Hepatocyte (in vitro differentiated cells): ENCODE data around the gene PTRHD1. TPM values are rescaled to one million over a fixed set of nuclear protein-coding genes. Genes with fewer than 3 reads are reported as not detected.

Source experiments
- DNase-seq: peaks from one replicate; pipeline ENCODE4 v3.0.0-alpha.2; 2016; ENCODE audit warnings: low spot score
- H2AFZ ChIP-seq: fragments of 200-600 bp; sonication (generic); 2 replicates; pipeline ENCODE4 v1.6.0; 2016; ENCODE audit warnings: antibody characterized with exemption, mild to moderate bottlenecking
- H3K27ac ChIP-seq: fragments of 200-600 bp; sonication (generic); 2 replicates; pipeline ENCODE4 v1.5.1; 2016; ENCODE audit warnings: mild to moderate bottlenecking
- H3K27me3 ChIP-seq: fragments of 200-600 bp; sonication (generic); 2 replicates; pipeline ENCODE4 v1.6.1; 2016
- H3K36me3 ChIP-seq: fragments of 200-600 bp; sonication (generic); replicated peaks from 2 replicates; pipeline ENCODE4 v1.5.1; 2016; ENCODE audit warnings: low read depth; ENCODE audit not compliant: insufficient read depth
- H3K4me1 ChIP-seq: fragments of 200-600 bp; sonication (generic); 2 replicates; pipeline ENCODE4 v1.5.1; 2016; ENCODE audit warnings: mild to moderate bottlenecking, moderate library complexity; ENCODE audit not compliant: insufficient read depth
- H3K4me2 ChIP-seq: fragments of 200-600 bp; sonication (generic); 2 replicates; pipeline ENCODE4 v1.6.0; 2016
- H3K4me3 ChIP-seq: fragments of 200-600 bp; sonication (generic); 2 replicates; pipeline ENCODE4 v1.5.1; 2016; ENCODE audit warnings: mild to moderate bottlenecking
- H3K79me2 ChIP-seq: fragments of 200-600 bp; sonication (generic); 2 replicates; pipeline ENCODE4 v1.6.0; 2017; ENCODE audit warnings: mild to moderate bottlenecking
- H3K9me2 ChIP-seq: fragments of 200-600 bp; sonication (generic); replicated peaks from 2 replicates; pipeline ENCODE4 v1.6.0; 2017; ENCODE audit warnings: mild to moderate bottlenecking; ENCODE audit not compliant: insufficient read depth
- H3K9me3 ChIP-seq: fragments of 200-600 bp; sonication (generic); 2 replicates; pipeline ENCODE4 v1.5.1; 2016; ENCODE audit warnings: low read depth, mild to moderate bottlenecking
- H4K20me1 ChIP-seq: fragments of 200-600 bp; sonication (generic); 2 replicates; pipeline ENCODE4 v1.6.0; 2016; ENCODE audit warnings: mild to moderate bottlenecking; ENCODE audit not compliant: insufficient read depth, poor library complexity, severe bottlenecking
- CTCF ChIP-seq: fragments of 200-600 bp; sonication (generic); IDR thresholded peaks from 2 replicates; pipeline ENCODE4 v1.5.1; 2016; ENCODE audit warnings: antibody characterized with exemption, mild to moderate bottlenecking; ENCODE audit not compliant: poor library complexity
- EZH2 ChIP-seq: fragments of 200-600 bp; sonication (generic); IDR thresholded peaks from 2 replicates; pipeline ENCODE4 v1.6.1; 2016; ENCODE audit warnings: antibody characterized with exemption, mild to moderate bottlenecking, borderline replicate concordance
- EZH2phosphoT487 ChIP-seq: fragments of 200-600 bp; sonication (generic); IDR thresholded peaks from one replicate; pipeline ENCODE4 v1.6.1; 2018; ENCODE audit warnings: antibody characterized with exemption, mild to moderate bottlenecking, low read depth, moderate library complexity; ENCODE audit not compliant: unreplicated experiment, severe bottlenecking
- WGBS: methylation state at CpG from one replicate; pipeline ENCODE4 v1.1.6; 2016; ENCODE audit warnings: low lambda C conversion rate; ENCODE audit errors: missing lambda C conversion rate; 5-methylcytosine and 5-hydroxymethylcytosine counted together
- polyA plus RNA-seq: library from polyadenylated mRNA; unstranded; fragments of >200 nt; fragmentation: Nextera tagmentation; extraction: Ambion mirVana; gene quantifications from 2 replicates; pipeline ENCODE4 v1.2.1, GENCODE V29; 2016
- total RNA-seq: library from RNA; depleted of rRNA; stranded (reverse); fragments of >200 nt; gene quantifications from 2 replicates; pipeline ENCODE4 v1.2.3, GENCODE V29; 2014

PTRHD1 gene
- total and polyA plus RNA-seq, 2 experiments from 2014 or later: 47.8 to 61.1 TPM

- no peak overlapping the region for H2AFZ ChIP-seq
- H3K4me1 ChIP-seq: no peaks in the 10 kb centered on the region
- H3K9me2 ChIP-seq: no peaks in the 10 kb centered on the region
- no peak for DNase-seq
- H3K9me3 ChIP-seq: no peaks in the 10 kb centered on the region
- H3K79me2 ChIP-seq: no peaks in the 10 kb centered on the region
- H3K27ac ChIP-seq: no peak overlapping the region
- peaks cover 6% of the 10 kb centered on the region for H3K36me3 ChIP-seq
- no peak overlapping the region for H3K4me3 ChIP-seq
- H4K20me1 ChIP-seq: no peaks in the 10 kb centered on the region
- WGBS: 64% methylated on average over 2 of the region's 2 CpGs
- H3K4me2 ChIP-seq: no peak overlapping the region
- TF ChIP-seq EZH2phosphoT487 (no peak), EZH2 (no peak), CTCF (no peak)
- H3K27me3 ChIP-seq: no peaks in the 10 kb centered on the region
Measured at GRCh38 chr2:24762518-24762917, 30.7 kb downstream of the PTRHD1 start.

GRCh38 chr2:24761866-24762265 is 31.3 kb downstream of the PTRHD1 start:
- Histone ChIP-seq H3K4me3 (no peak overlapping the region), H3K9me2 (no peaks in the 10 kb centered on the region), H3K27ac (no peak overlapping the region), H3K79me2 (no peaks in the 10 kb centered on the region), H4K20me1 (no peaks in the 10 kb centered on the region), H3K36me3 (peaks cover 6% of the 10 kb centered on the region), H2AFZ (no peak overlapping the region), H3K4me2 (no peak overlapping the region), H3K4me1 (no peaks in the 10 kb centered on the region), H3K9me3 (no peaks in the 10 kb centered on the region), H3K27me3 (no peaks in the 10 kb centered on the region)
- no peak for DNase-seq
- no peak for TF ChIP-seq EZH2phosphoT487
- no peak for TF ChIP-seq CTCF
- no peak for TF ChIP-seq EZH2
- WGBS: 81% methylated on average over 5 of the region's 5 CpGs

- H3K4me1 ChIP-seq: no peaks in the 10 kb centered on the region
- 96% methylated on average over 1 of the region's 1 CpG for WGBS
- DNase-seq: no peak
- no peaks in the 10 kb centered on the region for H3K36me3 ChIP-seq
- H2AFZ ChIP-seq: no peak overlapping the region
- H3K9me2 ChIP-seq: no peaks in the 10 kb centered on the region
- no peaks in the 10 kb centered on the region for H3K27me3 ChIP-seq
- no peak overlapping the region for H3K27ac ChIP-seq
- no peaks in the 10 kb centered on the region for H3K9me3 ChIP-seq
- H3K79me2 ChIP-seq: no peaks in the 10 kb centered on the region
- H3K4me3 ChIP-seq: no peak overlapping the region
- no peak overlapping the region for H3K4me2 ChIP-seq
- TF ChIP-seq CTCF (no peak), EZH2phosphoT487 (no peak), EZH2 (no peak)
- H4K20me1 ChIP-seq: no peaks in the 10 kb centered on the region
Measured at GRCh38 chr2:24756789-24757188, 36.4 kb downstream of the PTRHD1 start.

- no peak overlapping the region for H3K4me2 ChIP-seq
- no peak for DNase-seq
- no peaks in the 10 kb centered on the region for H3K79me2 ChIP-seq
- TF ChIP-seq EZH2phosphoT487: no peak
- TF ChIP-seq CTCF: no peak
- TF ChIP-seq EZH2: no peak
- H3K27ac ChIP-seq: no peak overlapping the region
- H3K27me3 ChIP-seq: no peaks in the 10 kb centered on the region
- no peaks in the 10 kb centered on the region for H3K9me2 ChIP-seq
- no peaks in the 10 kb centered on the region for H3K4me1 ChIP-seq
- H3K9me3 ChIP-seq: no peaks in the 10 kb centered on the region
- no peak overlapping the region for H2AFZ ChIP-seq
- no peak overlapping the region for H3K4me3 ChIP-seq
- H4K20me1 ChIP-seq: no peaks in the 10 kb centered on the region
- H3K36me3 ChIP-seq: no peaks in the 10 kb centered on the region
- 62% methylated on average over 3 of the region's 3 CpGs for WGBS
Measured at GRCh38 chr2:24754985-24755705, 38.0 kb downstream of the PTRHD1 start.
